GM10847 (cell line): ENCODE measurements around the gene OVCH1.

Experiments used
- POLR2A ChIP-seq: IDR thresholded peaks from 2 replicates; pipeline ENCODE4 v1.6.1; 2011; ENCODE audit not compliant: insufficient read length; ENCODE audit errors: extremely low read depth

Gene OVCH1

DNA sequence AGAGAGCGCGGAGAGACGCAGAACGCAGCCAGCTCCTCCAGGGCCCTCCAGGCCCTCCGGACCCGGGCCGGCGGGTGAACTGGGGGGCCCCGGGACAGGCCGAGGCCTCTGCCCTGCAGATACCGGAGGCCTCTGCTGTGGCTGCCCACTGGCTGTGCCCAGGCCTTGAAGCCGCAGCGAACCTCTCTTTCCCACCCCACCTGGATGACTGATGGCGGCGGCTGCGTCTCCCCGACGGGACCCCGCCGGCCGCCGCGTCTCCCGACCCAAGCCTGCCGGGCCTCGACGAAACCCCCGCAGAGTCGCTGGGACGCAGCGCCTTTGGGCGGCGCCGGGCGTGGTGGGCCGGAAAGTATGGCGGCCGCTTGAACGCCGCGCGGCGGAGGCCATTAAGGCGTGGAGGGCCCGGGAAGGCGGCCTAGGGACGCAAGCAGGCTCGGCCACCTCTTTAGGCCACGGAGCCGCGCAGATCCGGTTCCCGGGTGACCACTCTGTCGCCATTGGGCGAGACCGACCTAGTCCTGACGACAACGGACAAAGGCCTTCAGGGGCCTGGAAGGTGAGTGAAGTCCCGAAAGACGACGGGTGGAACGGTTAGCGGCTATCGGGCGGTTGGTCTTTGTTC lies 108.1 kb downstream of the OVCH1 start:
- no peak for TF ChIP-seq POLR2A

- TF ChIP-seq POLR2A: no peak
Observed at GRCh38 chr12:29382251-29382650, 115.2 kb downstream of the OVCH1 start.

- peak; percentile 49 for TF ChIP-seq POLR2A
Observed at GRCh38 chr12:29380536-29381523, 116.7 kb downstream of the OVCH1 start, which contains the start of gene ERGIC2. TSS of gene ERGIC2 (minus strand) at chr12:29381172. CDS start at chr12:29371633, 9,539 bp downstream.
